ENCODE results near the gene BARHL2.

DNA sequence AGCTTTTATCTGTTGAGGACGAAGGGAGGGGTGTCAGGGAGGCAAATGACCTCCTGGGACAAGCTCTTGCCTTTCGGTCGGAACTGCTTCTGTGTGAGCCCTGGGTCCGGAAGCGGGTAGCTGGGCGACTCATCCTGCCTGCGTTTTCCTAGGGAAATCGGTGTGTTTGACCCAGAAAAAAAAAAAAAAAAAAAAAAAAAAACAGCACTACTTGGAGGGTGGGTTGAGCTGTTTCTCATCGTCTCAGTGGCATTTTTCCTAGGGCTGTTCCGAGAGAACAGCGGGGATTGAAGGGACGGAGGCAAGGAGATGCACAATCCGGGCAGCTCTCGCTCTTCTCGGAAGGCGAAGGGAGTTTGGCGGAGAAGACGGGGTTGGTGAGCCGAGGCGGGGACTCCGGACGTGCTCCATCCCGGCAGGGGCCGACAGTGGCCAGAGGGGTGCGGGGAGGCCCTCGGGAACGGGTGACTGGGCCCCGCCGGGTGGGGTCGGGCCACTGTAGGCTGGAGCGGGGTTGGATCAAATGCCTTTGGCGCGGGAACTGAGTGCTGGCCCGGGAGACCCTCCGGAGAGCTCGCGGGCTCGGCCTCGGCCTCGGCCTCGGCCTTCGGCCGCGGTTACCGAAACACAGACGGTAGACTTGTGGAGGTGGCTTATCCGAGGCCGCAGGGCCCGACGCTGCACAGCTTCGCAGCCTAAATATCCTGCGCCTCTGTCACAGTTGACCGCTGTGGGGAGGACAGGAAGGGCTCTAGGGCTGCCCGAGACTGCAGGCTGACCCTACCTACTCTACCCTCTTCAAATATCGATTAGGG, 2.4 kb upstream of the BARHL2 start:
- no peak for TF ChIP-seq SP1 (IDR thresholded peaks at IDR 0.05; ENCODE audit: low read depth)
- TF ChIP-seq, protein P1, sequence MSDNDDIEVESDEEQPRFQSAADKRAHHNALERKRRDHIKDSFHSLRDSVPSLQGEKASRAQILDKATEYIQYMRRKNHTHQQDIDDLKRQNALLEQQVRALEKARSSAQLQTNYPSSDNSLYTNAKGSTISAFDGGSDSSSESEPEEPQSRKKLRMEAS (IDR thresholded peaks at IDR 0.05): no peak
- TF ChIP-seq, protein P2, sequence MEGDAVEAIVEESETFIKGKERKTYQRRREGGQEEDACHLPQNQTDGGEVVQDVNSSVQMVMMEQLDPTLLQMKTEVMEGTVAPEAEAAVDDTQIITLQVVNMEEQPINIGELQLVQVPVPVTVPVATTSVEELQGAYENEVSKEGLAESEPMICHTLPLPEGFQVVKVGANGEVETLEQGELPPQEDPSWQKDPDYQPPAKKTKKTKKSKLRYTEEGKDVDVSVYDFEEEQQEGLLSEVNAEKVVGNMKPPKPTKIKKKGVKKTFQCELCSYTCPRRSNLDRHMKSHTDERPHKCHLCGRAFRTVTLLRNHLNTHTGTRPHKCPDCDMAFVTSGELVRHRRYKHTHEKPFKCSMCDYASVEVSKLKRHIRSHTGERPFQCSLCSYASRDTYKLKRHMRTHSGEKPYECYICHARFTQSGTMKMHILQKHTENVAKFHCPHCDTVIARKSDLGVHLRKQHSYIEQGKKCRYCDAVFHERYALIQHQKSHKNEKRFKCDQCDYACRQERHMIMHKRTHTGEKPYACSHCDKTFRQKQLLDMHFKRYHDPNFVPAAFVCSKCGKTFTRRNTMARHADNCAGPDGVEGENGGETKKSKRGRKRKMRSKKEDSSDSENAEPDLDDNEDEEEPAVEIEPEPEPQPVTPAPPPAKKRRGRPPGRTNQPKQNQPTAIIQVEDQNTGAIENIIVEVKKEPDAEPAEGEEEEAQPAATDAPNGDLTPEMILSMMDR (IDR thresholded peaks at IDR 0.05 in 2 of 3, conservative IDR thresholded peaks at IDR 0.05 in 1 of 3; ENCODE audit: borderline replicate concordance in 1 of 3, insufficient read depth in 1 of 3, low read depth in 2 of 3, low read length in 2 of 3): no peak
- no peak for TF ChIP-seq POLR2A (IDR thresholded peaks at IDR 0.05; ENCODE audit: borderline replicate concordance, extremely low read depth, insufficient read depth, insufficient read length)
- TF ChIP-seq SRF (IDR thresholded peaks at IDR 0.05; ENCODE audit: low read depth): no peak
- TF ChIP-seq EZH2 (IDR thresholded peaks at IDR 0.05): no peak
- TF ChIP-seq SIN3A (IDR thresholded peaks at IDR 0.05; ENCODE audit: low read depth): no peak
- TF ChIP-seq JUND (IDR thresholded peaks at IDR 0.05): no peak
